COLO829 (cell line): ENCODE data around the gene BICRAL.
"Not testable (repeated sequence)": the region's sequence is repeated elsewhere in the genome, so short reads cannot be mapped to it uniquely, and the experiment has no call there.

ENCODE experiments used
- DNase-seq: peaks from one replicate; pipeline ENCODE4 v3.0.0; 2012; ENCODE audit warnings: low spot score

BICRAL gene

DNA sequence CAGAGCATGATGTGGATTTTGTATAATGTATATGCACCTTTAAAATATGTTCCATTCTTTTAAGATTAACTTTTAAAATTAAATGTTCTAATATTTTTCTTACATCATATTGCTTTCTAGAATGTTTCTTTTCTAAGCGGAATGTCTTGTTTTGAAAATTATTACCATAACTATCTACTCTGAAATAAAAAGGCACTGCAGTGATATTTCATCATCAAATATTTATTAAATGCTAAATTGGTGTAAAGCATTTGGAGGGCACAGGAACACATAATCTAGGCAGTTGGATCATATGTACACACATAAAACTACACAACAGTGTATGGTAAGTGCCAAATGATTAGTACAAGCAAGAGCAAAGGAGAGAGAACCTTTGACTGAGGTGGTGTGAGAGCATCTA lies 13.8 kb downstream of the BICRAL start:
- no peak for DNase-seq

DNA sequence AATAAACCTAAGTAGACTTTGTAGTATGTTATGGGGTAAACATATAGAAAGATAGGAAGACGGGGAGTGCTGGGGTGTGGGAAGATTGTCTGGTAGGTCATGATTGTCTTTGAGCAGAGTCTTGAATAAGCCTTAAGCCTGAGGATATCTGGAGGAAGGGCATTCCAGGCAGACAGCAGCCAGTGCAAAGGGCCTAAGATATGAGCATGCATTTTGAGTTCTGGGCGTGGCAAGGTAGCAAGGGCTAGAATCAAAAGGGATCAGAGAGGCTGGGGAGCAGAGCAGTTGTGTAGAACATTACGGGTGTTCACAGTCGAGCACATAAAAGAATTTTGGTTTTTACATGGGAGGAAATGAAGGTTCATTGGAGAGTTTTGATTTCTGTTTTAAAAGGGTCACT lies 14.3 kb downstream of the BICRAL start:
- DNase-seq, result no peak

DNA sequence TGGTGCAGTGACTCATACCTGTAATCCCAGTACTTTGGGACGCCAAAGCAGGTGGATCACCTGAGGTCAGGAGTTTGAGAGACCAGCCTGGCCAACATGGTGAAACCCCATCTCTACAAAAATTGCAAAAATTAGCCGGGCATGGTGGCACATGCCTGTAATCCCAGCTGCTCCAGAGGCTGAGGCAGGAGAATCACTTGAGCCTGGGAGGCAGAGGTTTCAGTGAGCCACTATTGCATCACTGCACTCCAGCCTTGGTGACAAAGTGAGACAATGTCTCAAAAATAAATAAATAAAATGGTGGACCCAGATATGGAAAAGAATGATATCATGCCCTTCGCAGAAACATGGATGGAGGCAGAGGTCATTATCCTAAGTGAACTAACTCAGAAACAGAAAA lies 15.8 kb downstream of the BICRAL start:
- not testable (repeated sequence) for DNase-seq

DNA sequence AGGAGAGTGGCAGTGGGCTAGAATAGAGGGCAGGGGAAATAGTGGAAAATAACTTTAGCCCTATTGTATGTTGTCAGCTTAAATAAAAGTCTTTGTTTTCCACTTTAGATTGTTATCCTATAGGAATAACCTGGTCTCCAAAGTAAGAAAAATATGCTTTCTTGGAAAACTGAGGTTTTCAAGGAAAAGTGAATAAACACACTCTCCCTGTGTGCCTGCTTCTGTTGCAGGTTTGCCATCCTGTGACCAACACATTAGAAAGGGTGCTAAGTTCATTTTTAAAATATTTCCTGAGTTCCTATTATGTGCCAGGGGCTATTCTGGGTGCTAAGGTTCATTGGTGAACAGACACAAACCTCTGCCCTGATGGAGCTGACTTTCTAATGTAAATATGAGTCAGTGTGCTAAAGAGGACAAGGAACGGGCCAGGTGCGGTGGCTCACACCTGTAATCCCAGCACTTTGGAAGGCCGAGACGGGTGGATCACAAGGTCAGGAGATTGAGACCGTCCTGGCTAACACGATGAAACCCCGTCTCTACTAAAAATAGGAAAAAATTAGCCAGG lies 23.5 kb downstream of the BICRAL start:
- DNase-seq, result no peak

DNA sequence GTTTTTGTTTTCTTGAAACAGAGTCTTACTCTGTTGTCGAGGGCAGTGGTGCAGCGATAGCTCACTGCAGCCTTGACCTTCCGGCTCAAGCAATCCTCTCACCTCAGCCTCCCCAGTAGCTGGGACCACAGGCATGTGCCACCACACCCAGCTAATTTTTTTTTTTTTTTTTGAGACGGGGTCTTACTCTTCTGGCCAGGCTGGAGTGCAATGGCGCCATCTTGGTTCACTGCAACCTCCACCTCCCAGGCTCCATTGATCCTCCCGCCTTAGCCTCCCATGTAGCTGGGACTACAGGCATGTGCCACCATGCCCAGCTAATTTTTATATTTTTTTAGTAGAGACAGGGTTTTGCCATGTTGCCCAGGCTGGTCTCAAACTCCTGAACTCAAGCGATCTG lies 24.5 kb downstream of the BICRAL start:
- not testable (repeated sequence) for DNase-seq

DNA sequence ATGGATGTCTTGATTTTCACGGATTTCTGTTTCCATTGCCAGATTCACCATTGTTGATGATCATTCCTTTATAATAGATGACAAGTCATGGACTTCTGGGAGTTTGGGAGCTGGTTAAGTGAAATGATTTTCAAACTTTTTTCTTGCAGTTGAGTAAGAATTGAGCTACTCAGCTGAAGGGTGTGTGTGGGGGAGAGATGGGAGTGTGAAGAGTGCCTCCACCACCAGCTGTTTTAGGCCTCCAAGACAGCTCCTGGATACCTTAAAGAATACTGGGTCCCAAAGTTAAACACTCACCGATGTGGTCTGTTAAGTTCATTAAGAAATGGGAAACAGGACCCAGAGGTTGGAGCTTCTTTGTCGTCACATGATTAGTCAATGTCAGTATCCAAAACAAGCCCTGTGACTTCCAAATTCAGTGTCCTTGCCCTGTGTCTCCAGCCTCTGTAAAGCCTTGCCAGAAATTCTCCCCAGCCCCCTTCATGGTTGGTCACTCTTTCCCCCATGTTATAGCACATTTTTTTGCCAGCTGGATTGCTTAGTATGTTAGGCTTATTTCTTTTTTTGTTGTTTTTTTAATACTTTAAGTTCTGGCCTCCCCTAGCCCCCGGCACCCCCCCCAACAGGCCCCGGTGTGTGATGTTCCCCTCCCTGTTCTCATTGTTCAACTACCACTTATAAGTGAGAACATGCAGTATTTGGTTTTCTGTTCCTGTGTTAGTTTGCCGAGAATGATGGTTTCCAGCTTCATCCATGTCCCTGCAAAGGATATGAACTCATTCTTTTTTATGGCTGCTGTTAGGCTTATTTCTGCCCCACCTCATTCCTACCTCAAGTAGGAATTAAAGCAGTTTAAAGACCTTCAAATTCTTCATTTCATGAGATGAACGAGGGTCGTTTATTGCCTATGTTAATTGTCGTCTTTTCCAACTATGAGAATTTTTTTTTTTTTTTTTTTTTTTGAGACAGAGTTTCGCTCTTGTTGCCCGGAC lies 26.9 kb downstream of the BICRAL start:
- DNase-seq, result no peak

DNA sequence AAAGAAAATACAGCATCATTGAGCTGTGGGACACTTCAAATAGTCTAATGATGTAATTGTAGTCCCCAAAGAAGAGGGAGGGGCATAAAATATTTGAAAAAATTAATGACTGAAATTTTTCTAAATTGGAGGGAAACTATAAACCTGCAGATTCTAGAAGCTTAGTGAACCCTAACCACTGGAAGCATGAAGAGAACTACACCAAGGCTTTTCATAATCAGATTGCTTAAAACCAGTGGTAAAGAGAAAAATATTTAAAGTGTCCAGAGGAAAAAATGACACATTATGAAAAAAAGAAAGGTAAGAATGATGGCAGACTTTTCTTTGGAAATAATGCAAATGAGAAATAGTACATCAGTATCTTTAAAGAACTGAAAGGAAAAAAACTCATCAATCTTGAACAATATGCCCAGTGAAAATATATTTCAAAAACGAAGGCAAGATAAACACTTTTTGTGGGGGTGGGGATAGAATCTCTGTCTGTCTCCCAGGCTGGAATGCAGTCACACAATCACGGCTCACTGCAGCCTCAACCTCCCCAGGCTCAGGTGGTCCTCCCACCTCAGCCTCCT lies 31.3 kb downstream of the BICRAL start:
- no peak for DNase-seq

DNA sequence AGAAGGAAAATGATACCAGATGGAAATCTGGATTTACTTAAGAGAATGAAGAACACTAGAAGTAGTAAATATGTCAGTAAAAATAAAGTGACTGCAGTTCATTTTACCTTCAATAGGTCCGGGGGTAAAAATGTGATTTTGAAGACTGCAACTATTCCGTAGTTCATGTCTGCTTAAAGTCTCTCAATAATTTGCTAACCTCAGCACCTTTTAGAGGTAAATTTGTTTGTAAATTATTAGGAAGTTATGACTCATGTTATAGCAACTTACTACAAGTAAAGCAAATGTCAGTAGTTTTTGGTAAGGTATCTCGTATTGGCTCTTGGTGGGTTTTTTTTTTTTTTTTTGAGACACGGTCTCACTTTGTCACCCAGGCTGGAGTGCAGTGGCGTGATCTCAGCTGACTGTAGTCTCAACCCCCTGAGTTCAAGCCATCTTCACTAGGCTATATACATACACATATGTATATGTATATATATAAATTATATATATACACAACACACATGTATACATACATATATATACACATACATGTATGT lies 32.1 kb downstream of the BICRAL start:
- DNase-seq, result no peak

DNA sequence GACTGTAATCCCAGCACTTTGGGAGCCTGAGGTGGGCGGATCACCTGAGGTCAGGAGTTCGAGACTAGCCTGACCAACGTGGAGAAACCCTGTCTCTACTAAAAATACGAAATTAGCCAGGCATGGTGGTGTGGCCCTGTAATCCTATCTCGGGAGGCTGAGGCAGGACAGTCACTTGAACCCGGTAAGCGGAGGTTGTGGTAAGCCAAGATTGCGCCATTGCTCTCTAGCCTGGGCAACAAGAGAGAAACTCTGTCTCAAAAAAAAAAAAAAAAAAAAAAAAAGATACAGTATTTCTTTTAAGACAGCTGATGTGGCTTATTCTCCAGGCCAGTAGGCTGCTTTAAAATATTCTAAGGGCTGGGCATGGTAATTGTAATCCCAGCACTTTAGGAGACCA lies 33.9 kb downstream of the BICRAL start:
- not testable (repeated sequence) for DNase-seq

DNA sequence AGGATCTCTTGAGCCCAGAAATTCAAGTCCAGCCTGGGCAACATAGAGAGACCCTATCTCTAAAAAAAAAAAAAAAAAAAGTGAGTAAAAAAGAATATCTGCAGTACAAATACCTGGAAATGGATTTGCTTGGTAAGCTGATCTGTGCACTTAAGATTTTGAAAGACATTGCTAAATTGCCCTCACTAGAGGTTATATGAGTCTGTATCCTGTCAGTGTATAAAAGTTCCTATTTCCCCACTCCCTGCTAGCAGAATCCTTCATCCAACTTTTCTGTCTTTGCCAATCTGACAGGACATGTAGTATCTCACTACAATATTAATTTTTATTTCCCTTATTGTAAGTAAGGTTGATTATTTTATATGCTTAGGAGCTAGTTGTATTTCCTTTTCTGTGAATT lies 36.1 kb downstream of the BICRAL start:
- DNase-seq, result no peak

DNA sequence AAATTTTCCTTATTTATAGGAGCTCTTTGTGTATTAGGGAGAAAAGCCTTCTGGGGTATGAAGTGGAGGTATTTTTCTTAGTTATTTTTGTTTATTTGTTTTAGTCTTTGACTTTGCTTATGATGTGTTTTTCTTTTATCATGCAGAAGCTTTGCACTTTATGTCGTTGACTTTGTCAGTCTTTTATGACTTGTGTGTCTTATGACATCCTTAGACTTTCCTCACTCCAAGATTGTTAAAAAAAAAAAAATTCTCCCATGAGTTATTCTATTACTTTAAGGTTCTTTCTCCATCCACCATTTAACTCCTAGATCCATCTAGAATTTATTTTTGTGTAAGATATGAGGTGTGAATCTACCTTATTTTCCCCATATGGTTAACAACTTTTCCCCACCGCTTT lies 36.6 kb downstream of the BICRAL start:
- no peak for DNase-seq

DNA sequence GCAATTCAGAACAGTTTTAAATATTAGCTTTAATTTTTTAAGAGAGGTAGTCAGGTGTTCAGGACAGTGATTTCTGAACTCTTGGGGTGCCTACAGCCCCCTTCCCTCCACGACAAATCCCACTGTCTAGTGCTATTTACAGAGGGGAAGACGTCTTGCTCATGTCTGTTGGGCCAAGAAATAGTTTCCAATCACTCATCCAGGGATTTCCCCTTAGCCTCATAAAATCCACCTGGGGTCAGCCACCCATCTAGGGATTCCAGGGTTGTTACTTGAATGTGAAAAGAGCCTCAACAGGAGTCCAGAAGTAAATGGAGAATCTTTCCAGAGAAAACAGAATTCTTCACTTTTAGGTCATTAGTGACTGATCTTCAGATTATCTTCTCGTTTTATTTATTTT lies 37.0 kb downstream of the BICRAL start:
- no peak for DNase-seq

DNA sequence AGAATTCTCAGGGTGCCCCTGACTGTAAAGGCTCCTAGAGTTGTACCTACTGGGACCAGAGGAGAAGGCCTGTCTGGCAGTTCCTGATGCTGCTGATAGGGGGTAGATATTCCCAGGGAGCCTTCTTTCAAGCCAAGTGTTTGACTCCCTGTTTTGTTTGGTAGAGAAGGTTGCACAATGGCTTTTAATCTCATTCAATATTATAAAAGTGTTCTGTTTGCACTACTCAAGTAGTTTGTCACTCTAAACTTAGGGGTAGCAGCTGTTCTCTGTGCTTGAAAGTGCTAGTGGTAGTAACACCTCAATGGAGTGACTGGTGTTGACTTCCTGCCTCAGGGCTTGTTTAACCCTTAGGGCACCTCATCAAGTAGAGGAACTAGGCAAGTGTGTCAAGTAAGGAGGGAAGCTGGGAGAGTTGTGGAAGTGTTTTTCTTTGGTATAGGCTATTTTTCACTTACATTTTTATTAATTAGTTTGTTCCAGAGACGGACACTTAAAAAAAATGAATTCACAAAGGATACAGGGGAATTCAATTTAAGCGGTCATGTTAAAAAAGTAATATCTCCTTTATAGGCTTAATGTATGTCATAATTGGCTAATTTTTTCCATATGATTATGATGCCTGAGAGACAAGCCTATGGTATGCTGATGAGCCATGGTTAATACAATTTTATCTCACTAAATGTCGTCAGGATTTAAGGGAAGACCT lies 38.1 kb downstream of the BICRAL start:
- DNase-seq, result no peak

DNA sequence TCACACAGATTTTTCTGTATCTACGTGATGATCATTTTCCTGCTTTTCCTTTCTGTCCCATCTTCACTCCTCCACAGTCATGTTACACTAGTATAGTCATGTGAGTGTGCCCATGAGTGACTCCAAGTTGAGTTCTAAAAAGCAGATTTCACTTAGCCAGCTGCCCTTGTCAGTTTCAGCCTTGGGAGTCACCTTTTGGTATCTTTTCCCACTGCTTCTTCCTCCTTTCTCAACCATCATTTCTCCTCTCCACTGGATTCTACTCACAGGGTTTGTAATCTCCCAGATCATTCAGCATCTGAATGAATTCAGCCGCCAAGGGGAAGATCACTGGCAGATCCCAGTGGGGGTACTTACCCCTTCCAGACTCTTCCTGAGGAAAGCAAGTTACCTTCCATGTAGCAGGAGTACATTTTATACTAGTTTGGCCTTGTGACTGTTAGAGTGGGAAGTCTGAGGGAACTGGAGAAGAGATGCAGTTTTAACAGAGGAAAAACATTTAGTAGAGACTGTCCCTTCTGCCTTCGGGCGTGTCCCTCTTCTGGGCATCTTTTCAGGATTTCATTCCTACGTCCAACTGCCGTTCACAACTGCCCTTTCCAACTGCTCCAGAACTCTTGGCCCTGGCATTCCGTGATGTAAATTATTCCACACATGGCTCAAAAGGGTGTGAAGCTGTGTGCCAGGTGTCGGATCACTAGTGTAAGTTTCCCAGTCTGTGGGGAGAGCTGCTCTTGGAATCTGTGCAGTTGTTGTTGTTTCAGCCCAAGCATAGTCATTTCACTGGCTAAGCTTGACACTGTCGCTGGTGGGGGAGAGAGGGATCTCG lies 38.9 kb downstream of the BICRAL start:
- DNase-seq, result no peak

DNA sequence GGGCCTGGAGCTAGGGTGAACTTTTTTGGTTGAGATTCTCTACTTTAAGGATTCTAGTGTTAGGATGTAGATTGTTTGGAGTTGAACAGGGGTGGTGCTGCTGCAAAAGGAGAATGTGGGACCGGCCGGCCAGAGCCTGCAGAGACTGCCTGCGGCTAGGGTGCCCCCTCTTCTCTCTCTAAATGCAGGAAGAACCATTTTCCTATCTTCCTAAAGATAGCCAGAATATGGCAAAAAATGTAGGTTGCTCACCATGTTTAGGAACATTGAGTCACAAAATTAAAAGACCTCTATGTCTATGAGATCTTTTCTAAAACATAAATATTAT lies 39.5 kb downstream of the BICRAL start:
- no peak for DNase-seq

DNA sequence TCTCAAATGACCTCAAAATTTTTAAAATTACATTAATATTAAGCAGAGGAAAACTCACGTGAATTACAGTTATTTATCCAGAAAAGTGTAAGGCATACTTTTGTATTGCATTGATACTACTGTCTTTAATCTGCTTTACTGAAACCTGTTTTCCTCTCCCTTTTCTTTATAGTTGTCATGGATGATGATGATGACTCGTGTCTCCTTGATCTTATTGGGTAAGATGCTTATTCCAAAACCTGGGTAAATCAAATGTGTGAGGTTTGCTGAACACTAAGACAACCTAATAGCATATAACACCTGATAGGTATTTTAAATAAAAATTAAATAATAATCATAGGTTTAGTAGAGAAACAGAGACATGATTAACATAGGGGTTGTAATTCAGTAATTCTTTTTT lies 40.0 kb downstream of the BICRAL start:
- DNase-seq, result no peak

DNA sequence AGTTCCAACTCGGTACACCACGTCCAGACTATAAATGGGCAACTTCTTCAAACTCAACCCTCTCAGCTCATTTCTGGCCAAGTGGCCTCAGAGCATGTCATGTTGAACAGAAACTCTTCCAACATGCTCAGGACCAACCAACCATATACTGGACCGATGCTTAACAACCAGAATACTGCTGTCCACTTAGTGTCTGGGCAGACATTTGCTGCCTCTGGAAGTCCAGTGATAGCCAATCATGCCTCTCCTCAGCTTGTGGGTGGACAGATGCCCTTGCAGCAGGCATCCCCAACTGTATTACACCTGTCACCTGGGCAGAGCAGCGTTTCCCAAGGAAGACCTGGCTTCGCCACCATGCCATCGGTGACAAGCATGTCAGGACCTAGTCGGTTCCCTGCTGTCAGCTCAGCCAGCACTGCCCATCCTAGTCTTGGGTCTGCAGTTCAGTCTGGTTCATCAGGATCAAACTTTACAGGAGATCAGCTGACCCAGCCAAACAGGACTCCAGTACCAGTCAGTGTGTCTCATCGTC lies 47.8 kb downstream of the BICRAL start:
- no peak for DNase-seq

DNA sequence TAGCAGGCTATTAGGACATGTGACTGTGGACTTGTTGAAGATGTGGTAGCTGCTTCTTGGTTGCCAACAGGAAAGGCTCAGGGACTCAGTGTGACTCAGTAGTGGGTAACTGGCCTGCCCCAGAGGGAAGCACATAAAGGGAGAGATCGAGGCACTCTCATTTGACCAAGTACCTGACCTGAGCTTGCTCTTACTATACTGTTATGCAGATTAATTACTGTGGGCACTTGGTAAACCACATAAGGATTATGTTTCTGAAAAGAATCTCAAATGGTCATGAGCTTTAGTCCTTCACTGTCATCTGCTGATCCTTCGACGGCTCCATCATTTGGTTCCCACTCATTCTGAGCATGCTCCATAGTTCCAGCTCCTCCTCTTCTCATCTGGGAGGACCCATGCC lies 49.4 kb downstream of the BICRAL start:
- DNase-seq, result no peak

DNA sequence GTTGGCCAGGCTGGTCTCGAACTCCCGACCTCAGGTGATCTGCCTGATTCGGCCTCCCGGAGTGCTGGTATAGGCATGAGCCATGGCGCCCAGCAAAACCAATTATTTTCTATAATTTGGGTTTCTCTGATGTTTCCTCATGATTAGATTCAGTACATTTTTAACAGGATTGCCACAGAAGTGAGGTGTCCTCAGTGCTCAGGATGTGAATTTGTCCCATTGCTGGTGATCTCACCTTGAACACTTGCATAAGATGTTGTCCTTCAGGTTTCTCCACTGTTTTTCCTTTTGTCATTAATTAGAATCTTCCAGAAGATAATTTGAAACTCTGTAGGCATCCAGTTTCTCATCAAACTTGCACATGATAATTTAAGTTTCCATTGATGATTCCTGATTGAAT lies 52.2 kb downstream of the BICRAL start:
- DNase-seq, result no peak

DNA sequence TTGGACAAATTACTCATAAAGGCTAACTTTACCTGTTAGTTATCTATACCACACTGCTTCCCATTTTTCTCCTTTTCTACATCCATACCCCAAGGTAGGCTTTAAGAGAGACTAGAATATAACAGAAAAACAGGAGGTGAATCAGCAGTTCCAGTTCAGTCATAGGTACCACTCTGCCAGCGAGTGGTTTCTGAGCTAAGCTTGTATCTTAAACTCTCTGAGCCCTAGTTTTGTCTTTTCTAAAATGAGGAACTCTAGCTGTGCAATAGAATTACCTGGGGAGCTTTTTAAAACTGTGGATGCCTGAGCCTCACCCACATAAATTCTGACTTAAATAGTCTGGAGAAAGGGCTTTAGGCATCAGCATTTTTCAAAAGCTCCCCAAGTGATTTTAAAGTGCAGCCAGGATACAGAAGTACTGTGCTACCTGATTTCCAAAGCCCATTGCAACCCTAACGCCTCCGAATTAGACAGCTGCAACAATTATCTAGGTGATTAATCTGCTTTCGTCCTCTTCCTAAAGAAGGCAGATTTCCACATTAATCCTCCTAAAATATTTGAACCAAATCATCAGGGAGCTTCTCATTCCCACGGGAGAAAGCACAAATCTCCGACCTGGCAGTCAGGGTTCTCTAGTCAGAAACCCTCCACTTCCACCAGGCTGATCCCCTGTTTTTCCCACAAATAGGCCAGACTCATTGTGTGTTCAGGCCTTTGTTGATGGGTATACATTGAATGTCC lies 60.2 kb downstream of the BICRAL start:
- DNase-seq, result no peak

DNA sequence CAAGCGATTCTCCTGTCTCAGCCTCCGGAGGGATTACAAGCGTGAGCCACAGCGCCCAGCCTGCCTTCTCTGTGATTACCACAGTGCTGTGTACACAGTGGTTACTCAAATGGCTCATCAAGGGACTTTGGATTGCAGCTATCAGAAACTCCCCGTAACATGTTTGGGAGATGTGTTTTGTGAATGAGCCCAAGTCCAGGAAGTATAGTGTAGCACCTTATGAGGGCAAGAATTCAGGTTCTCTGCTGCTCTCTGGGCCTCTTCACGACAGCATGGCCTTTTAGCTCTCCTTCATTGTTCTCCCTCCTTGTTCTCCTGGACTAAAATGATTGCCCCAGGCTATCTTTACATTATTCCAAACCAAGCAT lies 63.5 kb downstream of the BICRAL start:
- DNase-seq, result no peak
